ENCODE data around the gene OCA2.

GRCh38 chr15:27939246-27939645 is 159.9 kb downstream of the OCA2 start:
- no peak for TF ChIP-seq POLR2A (IDR thresholded peaks at IDR 0.05; ENCODE audit: extremely low read depth, insufficient read length)
- no peak for TF ChIP-seq MAX (IDR thresholded peaks at IDR 0.05; ENCODE audit: low read depth, low read length)
- TF ChIP-seq CTCF (IDR thresholded peaks at IDR 0.05; ENCODE audit: low read depth, low read length): no peak
- TF ChIP-seq MYC (IDR thresholded peaks at IDR 0.05; ENCODE audit: low read depth, low read length): no peak

All from NB4 (cell line).